PC-3 (cell line): ENCODE data around the gene NAB1.

Source experiments
- EZH2 ChIP-seq: fragments of 300-600 bp; sonication (generic); IDR thresholded peaks from one replicate; pipeline ENCODE4 v1.6.1; 2017; ENCODE audit warnings: antibody characterized with exemption, mild to moderate bottlenecking, low read length; ENCODE audit not compliant: unreplicated experiment
- EZH2phosphoT487 ChIP-seq: fragments of 300-600 bp; sonication (generic); IDR thresholded peaks from 2 replicates; pipeline ENCODE4 v1.6.1; 2018; ENCODE audit warnings: mild to moderate bottlenecking, antibody characterized with exemption, low read length, borderline replicate concordance
- TF ChIP-seq, protein P1 (sequence below): fragments of 300-600 bp; sonication (generic); conservative IDR thresholded peaks from 2 replicates; pipeline ENCODE4 v1.5.1; 2017; ENCODE audit warnings: antibody characterized with exemption, low read depth, mild to moderate bottlenecking, low read length

DNA sequence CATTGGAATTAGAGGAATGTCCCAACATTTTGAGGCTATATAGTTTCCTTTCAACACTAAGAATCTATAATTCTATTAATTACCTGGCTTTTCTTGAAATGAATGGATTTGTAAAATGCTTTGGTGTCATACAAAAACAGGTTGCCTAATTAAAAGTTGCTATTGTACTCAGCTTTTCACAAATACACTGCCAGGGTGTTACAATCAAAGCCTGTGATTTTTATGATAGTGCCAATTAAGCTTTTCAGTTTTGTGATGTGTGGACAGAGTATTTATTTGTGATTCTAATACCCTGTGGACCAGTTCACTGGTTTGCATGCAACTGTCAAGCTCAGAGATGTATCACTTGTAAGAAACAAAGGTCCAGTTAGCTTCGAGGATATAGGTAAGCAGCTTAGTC, 71.8 kb downstream of the NAB1 start:
- TF ChIP-seq, protein P1, sequence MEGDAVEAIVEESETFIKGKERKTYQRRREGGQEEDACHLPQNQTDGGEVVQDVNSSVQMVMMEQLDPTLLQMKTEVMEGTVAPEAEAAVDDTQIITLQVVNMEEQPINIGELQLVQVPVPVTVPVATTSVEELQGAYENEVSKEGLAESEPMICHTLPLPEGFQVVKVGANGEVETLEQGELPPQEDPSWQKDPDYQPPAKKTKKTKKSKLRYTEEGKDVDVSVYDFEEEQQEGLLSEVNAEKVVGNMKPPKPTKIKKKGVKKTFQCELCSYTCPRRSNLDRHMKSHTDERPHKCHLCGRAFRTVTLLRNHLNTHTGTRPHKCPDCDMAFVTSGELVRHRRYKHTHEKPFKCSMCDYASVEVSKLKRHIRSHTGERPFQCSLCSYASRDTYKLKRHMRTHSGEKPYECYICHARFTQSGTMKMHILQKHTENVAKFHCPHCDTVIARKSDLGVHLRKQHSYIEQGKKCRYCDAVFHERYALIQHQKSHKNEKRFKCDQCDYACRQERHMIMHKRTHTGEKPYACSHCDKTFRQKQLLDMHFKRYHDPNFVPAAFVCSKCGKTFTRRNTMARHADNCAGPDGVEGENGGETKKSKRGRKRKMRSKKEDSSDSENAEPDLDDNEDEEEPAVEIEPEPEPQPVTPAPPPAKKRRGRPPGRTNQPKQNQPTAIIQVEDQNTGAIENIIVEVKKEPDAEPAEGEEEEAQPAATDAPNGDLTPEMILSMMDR, result no peak
- TF ChIP-seq EZH2phosphoT487 (no peak), EZH2 (no peak)
